Spleen (tissue), 13 donors: Measurements from ENCODE around the gene CCL11. TPM values are rescaled to one million over a fixed set of nuclear protein-coding genes. Genes with fewer than 3 reads are reported as not detected.

Experiments
- DNase-seq: peaks from one replicate; pipeline ENCODE4 v3.0.0-alpha.2; 2020
- H3K27ac ChIP-seq, 8 donors: fragments of 200-600 bp; sonication (generic) in 7 of 8; 1 replicate in 4 of 8; 2 replicates in 4 of 8; pipeline versions ENCODE4 v1.5.0 to v1.8.0; 2016 to 2021; ENCODE audit warnings: inconsistent platforms in 4 of 8, mild to moderate bottlenecking in 4 of 8, moderate library complexity in 1 of 8
- H3K27me3 ChIP-seq, 7 donors: fragments of 200-600 bp; sonication (generic) in 6 of 7; replicated peaks in 1 of 7; 1 replicate in 4 of 7; 2 replicates in 3 of 7; pipeline versions ENCODE4 v1.5.0 to v1.8.0; 2016 to 2021; ENCODE audit warnings: inconsistent platforms in 3 of 7, mild to moderate bottlenecking in 1 of 7
- H3K36me3 ChIP-seq, 6 donors: fragments of 200-600 bp; sonication (generic) in 5 of 6; 1 replicate in 4 of 6; 2 replicates in 2 of 6; pipeline versions ENCODE4 v1.5.0 to v1.8.0; 2016 to 2021; ENCODE audit warnings: inconsistent platforms in 2 of 6
- H3K4me1 ChIP-seq, 6 donors: fragments of 200-600 bp; sonication (generic) in 5 of 6; 1 replicate in 3 of 6; 2 replicates in 3 of 6; pipeline versions ENCODE4 v1.5.0 to v1.8.0; 2016 to 2021; ENCODE audit warnings: inconsistent platforms in 3 of 6
- H3K4me3 ChIP-seq, 8 donors: fragments of 200-600 bp; sonication (generic) in 7 of 8; 1 replicate in 4 of 8; 2 replicates in 4 of 8; pipeline versions ENCODE4 v1.5.0 to v1.8.0; 2016 to 2021; ENCODE audit warnings: inconsistent platforms in 4 of 8, mild to moderate bottlenecking in 4 of 8, moderate library complexity in 2 of 8
- H3K9me3 ChIP-seq, 8 donors: fragments of 200-600 bp; sonication (generic) in 7 of 8; 1 replicate in 4 of 8; 2 replicates in 4 of 8; pipeline versions ENCODE4 v1.5.0 to v1.8.0; 2016 to 2021; ENCODE audit warnings: inconsistent platforms in 4 of 8
- POLR2A ChIP-seq, 3 donors: fragments of 450-650 bp; IDR thresholded peaks; one replicate each; pipeline ENCODE4 v1.5.1; 2017; ENCODE audit warnings: antibody characterized with exemption in 3 of 3, mild to moderate bottlenecking in 1 of 3
- POLR2AphosphoS5 ChIP-seq, 3 donors: sonication (generic); formaldehyde crosslinking; IDR thresholded peaks; one replicate each; pipeline ENCODE4 v1.5.1; 2017; ENCODE audit warnings: antibody characterized with exemption in 3 of 3
- WGBS, 5 donors: extraction: QIAGEN DNeasy Blood & Tissue Kit in 3 of 5; methylation state at CpG; one replicate each; pipeline versions ENCODE4 v1.1.5 to v1.1.7; 2013 to 2018; 5-methylcytosine and 5-hydroxymethylcytosine counted together
- intact Hi-C: fragments of 100-400 bp; cut with DNase I; formaldehyde crosslinking; loops from one replicate; pipeline ENCODE4 v1.15.0; 2023; ENCODE audit warnings: low total_unique reads
- long read RNA-seq, 2 donors: transcript quantifications; one replicate each; lab custom pipeline, GENCODE V29; 2026
- polyA plus RNA-seq, 3 donors: library from polyadenylated mRNA; stranded (reverse); fragments of 200-250 nt; gene quantifications; one replicate each; pipeline ENCODE4 v1.2.1, GENCODE V29; 2013
- total RNA-seq, 7 donors: library from RNA; depleted of rRNA in 3 of 7; stranded (reverse); fragments of >200 nt in 3 of 7; fragmentation: NEBNext Ultra II Directional in 4 of 7; extraction: Animal tissue kit (Norgen Biotek cat#: 25700) in 4 of 7; gene quantifications; one replicate each; pipeline versions ENCODE4 v1.1.0 to v1.2.1, GENCODE V29; 2016 to 2021
- TF ChIP-seq, protein P1 (sequence below), 11 experiments: fragments of 200-600 bp in 7 of 11; fragments of 450-650 bp in 4 of 11; sonication (generic) in 4 of 11; IDR thresholded peaks in 8 of 11; conservative IDR thresholded peaks in 3 of 11; 1 replicate in 7 of 11; 2 replicates in 4 of 11; pipeline versions ENCODE4 v1.4.0 to v1.8.0; 2016 to 2021; ENCODE audit warnings: antibody characterized with exemption in 11 of 11, inconsistent platforms in 4 of 11, mild to moderate bottlenecking in 1 of 11
- donor health status: healthy with polysubstance abuse.
- donor health status: DM: no; HTN: no; CAD: no; lungs with moderate emphysema.
- donor health status: DM: no; HTN: no; CAD: no.
- donor health status: Bipolar disorder and iron deficiency.
- donor health status: healthy.
- donor health status: DM: no; HTN: no; CAD: no.
- donor health status: DM: yes; HTN: yes; CAD: no.

The CCL11 gene
- 1 to 10 TPM in 1 of 7 donors, under 1 TPM in 1, not detected in 5; 0.60 to 1.9 TPM for total RNA-seq
- polyA plus RNA-seq: under 1 TPM; 0.26 to 0.76 (median 0.29) TPM
- long read RNA-seq, donor 1, partial matches to known transcripts: 0 of 1 reads
- long read RNA-seq, donor 1, other reads (novel, unspliced or antisense): 0 of 1 reads
- long read RNA-seq, donor 2, partial matches to known transcripts: 0 of 4 reads
- long read RNA-seq, donor 2, other reads (novel, unspliced or antisense): 0 of 4 reads

DNA sequence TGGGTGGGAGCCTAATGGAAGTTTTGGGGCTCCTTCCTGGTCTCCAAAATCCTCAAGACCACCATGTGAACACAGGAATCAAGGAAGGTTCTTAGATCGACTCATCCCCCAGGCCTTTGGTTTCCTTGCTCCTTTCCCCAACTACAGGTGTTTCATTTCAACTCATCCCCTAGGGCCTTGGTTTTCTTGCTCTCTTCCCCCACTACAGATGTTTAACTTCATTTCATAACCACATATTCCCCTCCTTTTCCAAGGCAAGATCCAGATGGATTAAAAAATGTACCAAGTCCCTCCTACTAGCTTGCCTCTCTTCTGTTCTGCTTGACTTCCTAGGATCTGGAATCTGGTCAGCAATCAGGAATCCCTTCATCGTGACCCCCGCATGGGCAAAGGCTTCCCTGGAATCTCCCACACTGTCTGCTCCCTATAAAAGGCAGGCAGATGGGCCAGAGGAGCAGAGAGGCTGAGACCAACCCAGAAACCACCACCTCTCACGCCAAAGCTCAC, at the start of gene CCL11:
CCL11 (plus strand) TSS at position 457 of the 507 bp plus-strand sequence. CDS start 67 bp downstream, outside the sequence.
- no peaks in the 10 kb centered on the region for H3K36me3 ChIP-seq
- H3K4me1 ChIP-seq: no peaks in the 10 kb centered on the region
- H3K27ac ChIP-seq: no peak within 1 kb of the TSS
- TF ChIP-seq, protein P1, sequence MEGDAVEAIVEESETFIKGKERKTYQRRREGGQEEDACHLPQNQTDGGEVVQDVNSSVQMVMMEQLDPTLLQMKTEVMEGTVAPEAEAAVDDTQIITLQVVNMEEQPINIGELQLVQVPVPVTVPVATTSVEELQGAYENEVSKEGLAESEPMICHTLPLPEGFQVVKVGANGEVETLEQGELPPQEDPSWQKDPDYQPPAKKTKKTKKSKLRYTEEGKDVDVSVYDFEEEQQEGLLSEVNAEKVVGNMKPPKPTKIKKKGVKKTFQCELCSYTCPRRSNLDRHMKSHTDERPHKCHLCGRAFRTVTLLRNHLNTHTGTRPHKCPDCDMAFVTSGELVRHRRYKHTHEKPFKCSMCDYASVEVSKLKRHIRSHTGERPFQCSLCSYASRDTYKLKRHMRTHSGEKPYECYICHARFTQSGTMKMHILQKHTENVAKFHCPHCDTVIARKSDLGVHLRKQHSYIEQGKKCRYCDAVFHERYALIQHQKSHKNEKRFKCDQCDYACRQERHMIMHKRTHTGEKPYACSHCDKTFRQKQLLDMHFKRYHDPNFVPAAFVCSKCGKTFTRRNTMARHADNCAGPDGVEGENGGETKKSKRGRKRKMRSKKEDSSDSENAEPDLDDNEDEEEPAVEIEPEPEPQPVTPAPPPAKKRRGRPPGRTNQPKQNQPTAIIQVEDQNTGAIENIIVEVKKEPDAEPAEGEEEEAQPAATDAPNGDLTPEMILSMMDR (IDR thresholded peaks at IDR 0.05 in 8 of 11, conservative IDR thresholded peaks at IDR 0.05 in 3 of 11): no peak
- TF ChIP-seq POLR2A (IDR thresholded peaks at IDR 0.05): no peak
- TF ChIP-seq POLR2AphosphoS5 (IDR thresholded peaks at IDR 0.05): no peak
- no peak for DNase-seq
- H3K4me3 ChIP-seq: no peak within 1 kb of the TSS
- 74 to 88% (median 86%) methylated on average over 4 of the region's 4 CpGs for WGBS, 5 donors
- peaks cover 0 to 4% (median 0%) of the 10 kb centered on the region in 8 donors for H3K9me3 ChIP-seq
- H3K27me3 ChIP-seq: peaks cover 0 to 16% (median 0%) of the 10 kb centered on the region in 7 donors
- intact Hi-C loops: no loop called here

DNA sequence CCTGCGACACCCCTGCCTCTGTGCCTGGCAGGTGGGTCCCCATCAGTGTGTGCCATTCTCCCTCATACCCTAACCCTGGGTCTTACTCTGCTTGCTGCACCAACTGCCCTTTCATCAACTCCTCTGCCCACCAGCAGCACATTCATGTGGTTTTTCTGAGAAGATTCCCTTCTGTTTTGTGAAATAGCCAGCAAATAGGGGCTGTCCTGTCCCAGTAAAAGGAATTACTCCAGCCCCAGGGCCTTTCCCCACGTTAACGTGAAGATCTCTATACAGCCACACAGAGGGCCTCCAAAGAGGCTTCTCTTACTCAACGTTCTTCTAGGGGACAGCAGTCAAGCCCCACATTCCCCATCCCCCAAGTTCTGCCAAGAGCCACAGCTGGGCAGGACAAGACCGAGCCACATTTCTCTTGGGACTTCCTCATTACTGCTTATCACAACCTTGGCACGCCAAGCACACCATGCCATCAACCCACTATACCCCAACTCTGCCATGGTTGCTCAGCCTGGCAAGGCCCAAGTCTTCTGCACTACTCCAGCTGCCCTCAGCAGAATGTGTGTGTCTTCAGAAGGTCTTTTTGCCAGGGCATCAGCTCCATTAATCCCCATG, 49.2 kb upstream of the CCL11 start:
- H3K4me3 ChIP-seq: no peak overlapping the region
- H3K4me1 ChIP-seq: peaks cover 27 to 81% (median 63%) of the 10 kb centered on the region in 6 donors
- H3K36me3 ChIP-seq: no peaks in the 10 kb centered on the region
- no peak for DNase-seq
- intact Hi-C loops: no loop called here
- 48 to 66% (median 57%) methylated on average over 6 of the region's 6 CpGs for WGBS, 5 donors
- H3K9me3 ChIP-seq: no peaks in the 10 kb centered on the region
- TF ChIP-seq POLR2A (IDR thresholded peaks at IDR 0.05): no peak
- TF ChIP-seq POLR2AphosphoS5 (IDR thresholded peaks at IDR 0.05): no peak
- TF ChIP-seq, protein P1 (IDR thresholded peaks at IDR 0.05 in 8 of 11, conservative IDR thresholded peaks at IDR 0.05 in 3 of 11): no peak
- H3K27me3 ChIP-seq: no peaks in the 10 kb centered on the region
- peak overlapping the region in 3 of 8 donors; percentile 54 to 83 (median 58) for H3K27ac ChIP-seq

DNA sequence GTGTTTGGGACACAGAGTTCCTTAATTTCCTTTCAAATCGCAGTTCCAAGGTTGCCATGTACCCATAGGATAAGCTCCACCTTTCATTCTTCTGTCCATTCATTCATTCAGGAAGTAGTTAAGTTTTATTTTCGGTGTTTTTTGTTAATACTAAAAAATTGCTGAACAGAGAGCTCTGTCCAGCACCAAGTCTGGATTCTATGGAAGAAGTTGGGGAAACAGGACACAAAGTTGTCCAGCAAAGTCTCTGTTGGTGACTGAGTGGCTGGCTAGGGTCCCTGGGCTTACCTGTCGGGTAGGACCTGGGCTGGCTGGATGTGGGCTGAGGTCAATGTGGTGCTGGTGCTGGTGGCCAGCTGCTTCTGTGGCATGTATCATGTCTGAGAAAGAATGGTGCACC, 48.1 kb upstream of the CCL11 start:
- intact Hi-C loops: no loop called here
- H3K9me3 ChIP-seq: no peaks in the 10 kb centered on the region
- H3K36me3 ChIP-seq: no peaks in the 10 kb centered on the region
- WGBS, 5 donors: 68 to 91% (median 86%) methylated on average over 3 of the region's 3 CpGs
- H3K4me3 ChIP-seq: no peak overlapping the region
- H3K4me1 ChIP-seq: peaks cover 37 to 92% (median 73%) of the 10 kb centered on the region in 6 donors
- no peak for DNase-seq
- H3K27ac ChIP-seq: peak overlapping the region in 1 of 8 donors; percentile 14
- no peaks in the 10 kb centered on the region for H3K27me3 ChIP-seq
- no peak for TF ChIP-seq POLR2A (IDR thresholded peaks at IDR 0.05)

DNA sequence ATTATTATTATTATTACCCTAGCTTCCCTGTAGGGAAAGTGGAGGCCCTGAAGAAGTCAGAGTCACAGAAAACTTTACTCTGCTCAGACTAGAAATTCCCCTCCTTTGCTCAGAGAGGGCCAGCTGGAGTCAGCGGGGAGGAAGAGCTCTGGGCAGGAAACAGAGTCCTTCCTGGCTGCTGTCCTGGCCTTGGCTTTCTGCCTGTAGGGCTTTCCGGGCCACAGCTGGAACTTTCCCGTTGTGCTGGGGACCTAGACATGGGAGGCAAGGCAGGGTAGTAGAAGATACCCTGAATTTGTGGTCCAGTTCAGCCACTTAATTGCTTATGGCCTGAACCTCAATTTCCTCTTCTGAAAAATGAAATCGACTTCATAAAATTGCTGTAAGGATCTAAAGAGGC, 44.5 kb upstream of the CCL11 start:
- intact Hi-C loops: no loop called here
- Histone ChIP-seq H3K27ac (peak overlapping the region in 7 of 8 donors; percentile 11 to 88 (median 74)), H3K27me3 (peaks cover 0 to under 1% (median 0%) of the 10 kb centered on the region in 7 donors), H3K4me3 (no peak overlapping the region), H3K4me1 (peaks cover 39 to 99% (median 82%) of the 10 kb centered on the region in 6 donors), H3K36me3 (no peaks in the 10 kb centered on the region), H3K9me3 (no peaks in the 10 kb centered on the region)
- DNase-seq: peak; percentile 77
- TF ChIP-seq POLR2AphosphoS5 (IDR thresholded peaks at IDR 0.05) (peak in 2 of 3 donors; percentile 79 to 80), POLR2A (IDR thresholded peaks at IDR 0.05) (no peak)
- 2 to 8% (median 4%) methylated on average over 4 of the region's 4 CpGs for WGBS, 5 donors
